Measurements from ENCODE around the gene TMEM150B. TPM values are rescaled to one million over a fixed set of nuclear protein-coding genes. Genes with fewer than 3 reads are reported as not detected.

Gene TMEM150B
- total and polyA plus RNA-seq, 2 of the 4 experiments (the other 2 are of a cell fraction) = not detected

DNA sequence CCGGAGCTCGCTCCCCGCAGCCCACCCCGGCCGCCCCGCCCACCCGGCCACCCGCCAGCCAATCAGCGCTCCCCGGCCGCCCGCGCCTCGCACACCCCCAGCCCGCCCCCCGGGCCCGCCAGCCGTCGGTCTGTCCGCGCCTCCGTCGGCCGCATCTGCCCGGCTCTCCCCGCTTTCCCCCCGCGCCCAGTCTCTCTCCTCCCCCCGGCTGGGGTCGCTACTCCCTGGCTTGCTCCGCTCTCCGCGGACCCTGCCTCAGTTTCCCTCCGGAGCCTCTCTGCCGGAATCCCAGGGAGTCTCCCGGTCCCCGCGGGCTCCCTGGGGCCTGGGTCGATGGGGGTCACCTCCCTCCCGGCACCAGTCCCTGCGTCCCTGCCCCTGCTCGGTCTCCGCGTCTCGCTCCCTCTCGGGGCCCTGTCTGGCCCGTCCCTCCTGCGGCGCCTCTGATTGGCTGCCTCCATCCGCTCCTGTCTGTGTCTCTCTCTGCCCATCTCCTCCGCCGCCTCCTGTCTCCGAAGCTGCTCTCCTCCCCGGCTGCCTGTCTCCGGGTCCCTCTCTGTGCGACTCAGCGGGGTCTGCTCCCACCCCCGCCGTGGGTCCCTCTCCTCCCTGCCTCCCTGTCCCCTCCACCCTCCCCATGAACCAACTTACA lies 44.6 kb upstream of the TMEM150B start:
- ATAC-seq (ENCODE audit: low read depth) (peak; percentile 66), DNase-seq (peak; percentile 76)
- H3K56ac ChIP-seq (ENCODE audit: extremely low read depth, insufficient read depth, low read length) = peak overlapping the region; percentile 65; the same call in 1 of the 2 replicates
- peak overlapping the region; percentile 88 for H3K14ac ChIP-seq (replicated peaks; ENCODE audit: low read depth, low read length)
- H3K36me3 ChIP-seq (ENCODE audit: control insufficient read depth, insufficient read depth, low read length) = peaks cover 26% of the 10 kb centered on the region
- peak overlapping the region; percentile 88 for H2AK5ac ChIP-seq (ENCODE audit: low read depth, low read length)
- no peak overlapping the region for H2BK20ac ChIP-seq (ENCODE audit: low read depth, low read length)
- POLR2A ChIA-PET (ENCODE audit: unreplicated experiment) = interaction anchor here (0.6 to 1.4 kb wide), 3 partner anchors 14 to 229 kb away, joined by 3 to 5 read pairs (median 4); partner anchors contain the start of genes TMEM238 and UBE2S
- peak overlapping the region; percentile 42; the same call in 1 of the 2 replicates for H2BK120ac ChIP-seq (ENCODE audit: low read depth, low read length)
- H2BK5ac ChIP-seq (ENCODE audit: low read depth, low read length, poor library complexity, severe bottlenecking) = peak overlapping the region; percentile 90
- peak overlapping the region; percentile 80 for H3K4me2 ChIP-seq (ENCODE audit: low read depth, low read length)
- intact Hi-C loops (cut with micrococcal nuclease) = no loop called here
- TF ChIP-seq MXI1 (IDR thresholded peaks at IDR 0.05; ENCODE audit: borderline replicate concordance, low read depth, low read length) (no peak), CHD1 (IDR thresholded peaks at IDR 0.05; ENCODE audit: low read depth, low read length) (peak; percentile 94), POLR2A (IDR thresholded peaks at IDR 0.05; ENCODE audit: low read depth, low read length) (peak; percentile 68; the same call in 1 of the 2 replicates)
- peak overlapping the region; percentile 97 for H3K27ac ChIP-seq (ENCODE audit: insufficient read depth, low read length)
- peaks cover 43% of the 10 kb centered on the region for H3K4me1 ChIP-seq (ENCODE audit: control insufficient read depth, insufficient read depth, low read length)
- H3K9me3 ChIP-seq (ENCODE audit: control insufficient read depth, insufficient read depth, low read length) = no peaks in the 10 kb centered on the region
- peak overlapping the region in 1 of 2 experiments; percentile 57; a peak in 3 of 4 replicates for H4K8ac ChIP-seq (ENCODE audit: low read depth in 2 of 2, low read length in 2 of 2)
- WGBS, 2 experiments (ENCODE audit: extremely low coverage in 2 of 2, insufficient read length in 1 of 2) = 1% methylated on average over 24 of the region's 59 CpGs; no CpG with 5 or more reads in 1 of the 2 experiments
- H4K20me1 ChIP-seq (ENCODE audit: insufficient read depth, low read length) = peaks cover 43% of the 10 kb centered on the region
- CTCF ChIA-PET = no interaction called here
- peak overlapping the region; percentile 87 for H3K9ac ChIP-seq (ENCODE audit: low read depth, low read length)
- peak overlapping the region; percentile 37; the same call in 1 of the 2 replicates for H3K23ac ChIP-seq (ENCODE audit: low read depth, low read length)
- H4K91ac ChIP-seq (ENCODE audit: insufficient read depth, low read depth, low read length) = peak overlapping the region; percentile 75
- H2AFZ ChIP-seq (replicated peaks; ENCODE audit: low read length, poor library complexity) = peak overlapping the region; percentile 84
- peak overlapping the region; percentile 95 for H2AK9ac ChIP-seq (replicated peaks; ENCODE audit: low read depth, low read length, poor library complexity)
- in situ Hi-C loops (cut with MboI; ENCODE audit: low sequenced_read_pairs) = no loop called here
- BruUV-seq (replicated peaks) = no TSS peak
- peak overlapping the region; percentile 59; the same call in 1 of the 2 replicates for H3K18ac ChIP-seq (ENCODE audit: low read depth, low read length)
- H3K4ac ChIP-seq (ENCODE audit: low read depth, low read length) = peak overlapping the region; percentile 94
- H3K27me3 ChIP-seq (ENCODE audit: control insufficient read depth, insufficient read depth, low read length) = no peaks in the 10 kb centered on the region
- no peak overlapping the region for H2BK15ac ChIP-seq (ENCODE audit: low read depth, low read length)
- H3K4me3 ChIP-seq (ENCODE audit: insufficient read depth, low read depth, low read length) = peak overlapping the region; percentile 89
- H3K9me1 ChIP-seq (ENCODE audit: insufficient read depth, low read length) = peaks cover 9% of the 10 kb centered on the region; the same call in 1 of the 2 replicates
- H3K79me1 ChIP-seq (ENCODE audit: low read depth in 1 of 2, low read length in 2 of 2) = peaks cover 5 to 54% of the 10 kb centered on the region in 2 experiments; a peak in 3 of 4 replicates
- dilution Hi-C loops (cut with HindIII; ENCODE audit: low sequenced_read_pairs, unreplicated experiment) = no loop called here
- H4K5ac ChIP-seq (ENCODE audit: low read depth, low read length) = peak overlapping the region; percentile 29

Data from IMR-90 (cell line).